H9 (cell line): Measurements from ENCODE around the gene MYOZ3. TPM values are rescaled to one million over a fixed set of nuclear protein-coding genes. Genes with fewer than 3 reads are reported as not detected.

Experiments used
- DNase-seq: peaks from one replicate; pipeline ENCODE4 v3.0.0-alpha.2; 2017
- H2AFZ ChIP-seq: one replicate; pipeline ENCODE4 v1.6.1; 2013; ENCODE audit warnings: mild to moderate bottlenecking, low read length, control low read depth, moderate library complexity
- H2AK5ac ChIP-seq: 2 replicates; pipeline ENCODE4 v1.6.1; 2013; ENCODE audit warnings: low read length, control low read depth, mixed read lengths; ENCODE audit not compliant: insufficient read length
- H2BK120ac ChIP-seq: one replicate; pipeline ENCODE4 v1.6.1; 2013; ENCODE audit warnings: low read depth, mild to moderate bottlenecking, low read length, control low read depth, inconsistent platforms; ENCODE audit not compliant: poor library complexity, severe bottlenecking
- H2BK12ac ChIP-seq: 2 replicates; pipeline ENCODE4 v1.6.1; 2013; ENCODE audit warnings: low read length, control low read depth, mixed read lengths, low read depth; ENCODE audit not compliant: insufficient read length
- H2BK15ac ChIP-seq: 2 replicates; pipeline ENCODE4 v1.6.1; 2013; ENCODE audit warnings: low read depth, low read length, control low read depth
- H2BK20ac ChIP-seq: one replicate; pipeline ENCODE4 v1.6.1; 2013; ENCODE audit warnings: low read depth, mild to moderate bottlenecking, low read length, control low read depth, inconsistent platforms; ENCODE audit not compliant: poor library complexity, severe bottlenecking
- H2BK5ac ChIP-seq: 2 replicates; pipeline ENCODE4 v1.6.1; 2013; ENCODE audit warnings: low read length, control low read depth, mixed read lengths; ENCODE audit not compliant: insufficient read length
- H3K14ac ChIP-seq: 2 replicates; pipeline ENCODE4 v1.6.1; 2013; ENCODE audit warnings: low read length, control low read depth; ENCODE audit not compliant: insufficient read depth
- H3K18ac ChIP-seq: 2 replicates; pipeline ENCODE4 v1.6.1; 2013; ENCODE audit warnings: low read depth, mild to moderate bottlenecking, mixed read lengths, low read length, control low read depth; ENCODE audit not compliant: insufficient read length
- H3K23ac ChIP-seq: 2 replicates; pipeline ENCODE4 v1.6.1; 2013; ENCODE audit warnings: low read length, control low read depth, mixed read lengths, low read depth; ENCODE audit not compliant: insufficient read length
- H3K23me2 ChIP-seq: 2 replicates; pipeline ENCODE4 v1.6.1; 2013; ENCODE audit warnings: low read depth, mild to moderate bottlenecking, mixed read lengths, low read length, control low read depth; ENCODE audit not compliant: insufficient read length, poor library complexity, severe bottlenecking
- H3K27ac ChIP-seq: 2 replicates; pipeline ENCODE4 v1.5.1; 2013; ENCODE audit warnings: low read length, control low read depth, mixed read lengths, low read depth; ENCODE audit not compliant: insufficient read length
- H3K27me3 ChIP-seq: 2 replicates; pipeline ENCODE4 v1.6.1; 2013; ENCODE audit warnings: low read length, control low read depth, inconsistent platforms; ENCODE audit not compliant: insufficient read depth
- H3K4ac ChIP-seq: 2 replicates; pipeline ENCODE4 v1.6.1; 2013; ENCODE audit warnings: low read depth, mild to moderate bottlenecking, control low read depth, inconsistent platforms, low read length, moderate library complexity
- H3K4me1 ChIP-seq: 2 replicates; pipeline ENCODE4 v1.6.1; 2013; ENCODE audit warnings: low read length, control low read depth, inconsistent platforms; ENCODE audit not compliant: insufficient read depth
- H3K4me2 ChIP-seq: 2 replicates; pipeline ENCODE4 v1.6.1; 2013; ENCODE audit warnings: low read length, control low read depth, mixed read lengths; ENCODE audit not compliant: insufficient read length, insufficient read depth
- H3K56ac ChIP-seq: 2 replicates; pipeline ENCODE4 v1.6.1; 2013; ENCODE audit warnings: low read depth, mild to moderate bottlenecking, mixed read lengths, low read length, control low read depth; ENCODE audit not compliant: insufficient read length
- H3K79me1 ChIP-seq: 2 replicates; pipeline ENCODE4 v1.6.1; 2013; ENCODE audit warnings: low read depth, mild to moderate bottlenecking, moderate library complexity, low read length, control low read depth, inconsistent platforms; ENCODE audit not compliant: insufficient read depth, poor library complexity, severe bottlenecking
- H3K79me2 ChIP-seq: 2 replicates; pipeline ENCODE4 v1.6.1; 2013; ENCODE audit warnings: low read length, control low read depth, inconsistent platforms; ENCODE audit not compliant: insufficient read depth
- H3K9ac ChIP-seq: 2 replicates; pipeline ENCODE4 v1.6.1; 2013; ENCODE audit warnings: low read length, control low read depth, mixed read lengths; ENCODE audit not compliant: insufficient read length; ENCODE audit errors: extremely low read depth
- H3K9me3 ChIP-seq: one replicate; pipeline ENCODE4 v1.6.1; 2013; ENCODE audit warnings: low read depth, low read length, inconsistent platforms; ENCODE audit not compliant: control insufficient read depth
- H3T11ph ChIP-seq: one replicate; pipeline ENCODE4 v1.6.1; 2013; ENCODE audit warnings: mild to moderate bottlenecking, low read length, control low read depth, inconsistent platforms
- H4K20me1 ChIP-seq: one replicate; pipeline ENCODE4 v1.6.1; 2013; ENCODE audit not compliant: control insufficient read depth, insufficient read length, insufficient read depth
- H4K5ac ChIP-seq: 2 replicates; pipeline ENCODE4 v1.6.1; 2013; ENCODE audit warnings: low read depth, mild to moderate bottlenecking, mixed read lengths, low read length, control low read depth; ENCODE audit not compliant: insufficient read length
- H4K8ac ChIP-seq: replicated peaks from 2 replicates; pipeline ENCODE4 v1.6.1; 2013; ENCODE audit warnings: low read length, control low read depth, mixed read lengths, low read depth; ENCODE audit not compliant: insufficient read length
- H4K91ac ChIP-seq: 2 replicates; pipeline ENCODE4 v1.6.1; 2013; ENCODE audit warnings: low read depth, mild to moderate bottlenecking, moderate library complexity, mixed read lengths, low read length, control low read depth; ENCODE audit not compliant: insufficient read length
- H3K27ac Mint-ChIP-seq, 3 experiments: 2 replicates in 2 of 3; 3 replicates in 1 of 3; pipeline ENCODE4 v1.8.0; 2020 to 2021; ENCODE audit warnings: mixed read lengths in 3 of 3, mild to moderate bottlenecking in 1 of 3, moderate library complexity in 1 of 3
- H3K27me3 Mint-ChIP-seq: 2 replicates; pipeline ENCODE4 v1.8.0; 2021; ENCODE audit warnings: low read depth, mild to moderate bottlenecking, moderate library complexity, mixed read lengths
- H3K36me3 Mint-ChIP-seq, 3 experiments: 2 replicates in 2 of 3; 3 replicates in 1 of 3; pipeline ENCODE4 v1.8.0; 2020 to 2021; ENCODE audit warnings: low read depth in 3 of 3, mixed read lengths in 3 of 3; ENCODE audit not compliant: insufficient read depth in 1 of 3
- H3K4me1 Mint-ChIP-seq, 2 experiments: 2 replicates each; pipeline ENCODE4 v1.8.0; 2020; ENCODE audit warnings: mixed read lengths in 2 of 2
- H3K4me3 Mint-ChIP-seq, 2 experiments: 2 replicates in 1 of 2; 3 replicates in 1 of 2; pipeline ENCODE4 v1.8.0; 2020 to 2021; ENCODE audit warnings: mild to moderate bottlenecking in 2 of 2, mixed read lengths in 2 of 2, moderate library complexity in 1 of 2
- H3K9me3 Mint-ChIP-seq, 2 experiments: 2 replicates in 1 of 2; 3 replicates in 1 of 2; pipeline ENCODE4 v1.8.0; 2020; ENCODE audit warnings: mild to moderate bottlenecking in 2 of 2, mixed read lengths in 2 of 2, moderate library complexity in 1 of 2
- WGBS: extraction: QIAGEN DNeasy Blood & Tissue Kit; methylation state at CpG from one replicate; pipeline ENCODE4 v1.1.7; 2013; ENCODE audit warnings: missing lambda C conversion rate, low lambda C conversion rate, mixed read lengths; ENCODE audit not compliant: insufficient read length; ENCODE audit errors: extremely low coverage; 5-methylcytosine and 5-hydroxymethylcytosine counted together
- total RNA-seq: library from RNA; stranded (reverse); gene quantifications from 2 replicates; pipeline ENCODE4 v1.2.1, GENCODE V29; 2021
- TF ChIP-seq, protein P1 (sequence below): fragments of 200-600 bp; sonication (generic); conservative IDR thresholded peaks from 3 replicates; pipeline ENCODE4 v1.8.0; 2021; ENCODE audit warnings: antibody characterized with exemption, mild to moderate bottlenecking

Gene MYOZ3
- total RNA-seq, 1 experiment from 2014 or later: 18.1 TPM

DNA sequence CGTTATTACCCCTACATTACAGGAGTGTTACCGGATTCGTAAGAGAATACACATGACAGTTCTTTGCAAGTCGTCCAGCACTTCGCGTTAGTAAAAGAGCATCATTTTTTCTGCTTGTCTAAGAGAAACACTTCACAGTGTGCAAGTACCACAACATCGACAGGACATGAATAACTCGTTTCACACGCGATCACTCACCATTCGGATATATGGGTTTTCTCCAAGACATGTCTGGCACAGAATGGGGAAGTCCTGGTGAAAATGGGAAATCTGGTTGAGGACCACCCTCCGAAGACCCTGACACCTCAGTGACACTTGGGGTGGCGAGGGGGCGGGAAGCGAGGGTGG, 39.2 kb downstream of the MYOZ3 start:
- WGBS: no CpG with 5 or more reads among the region's 15 CpGs
- peak overlapping the region; percentile 86 for H3K9ac ChIP-seq
- no peak for DNase-seq
- H3K23ac ChIP-seq: no peak overlapping the region
- peaks cover 15 to 41% (median 31%) of the 10 kb centered on the region in 3 experiments; a peak in 6 of 7 replicates for H3K36me3 Mint-ChIP-seq
- no peaks in the 10 kb centered on the region for H3K4me1 ChIP-seq
- H4K5ac ChIP-seq: no peak overlapping the region
- H2BK5ac ChIP-seq: no peak overlapping the region
- H2AK5ac ChIP-seq: no peak overlapping the region
- no peak overlapping the region for H3K56ac ChIP-seq
- H2BK12ac ChIP-seq: no peak overlapping the region
- no peak overlapping the region for H3K27ac ChIP-seq
- TF ChIP-seq, protein P1, sequence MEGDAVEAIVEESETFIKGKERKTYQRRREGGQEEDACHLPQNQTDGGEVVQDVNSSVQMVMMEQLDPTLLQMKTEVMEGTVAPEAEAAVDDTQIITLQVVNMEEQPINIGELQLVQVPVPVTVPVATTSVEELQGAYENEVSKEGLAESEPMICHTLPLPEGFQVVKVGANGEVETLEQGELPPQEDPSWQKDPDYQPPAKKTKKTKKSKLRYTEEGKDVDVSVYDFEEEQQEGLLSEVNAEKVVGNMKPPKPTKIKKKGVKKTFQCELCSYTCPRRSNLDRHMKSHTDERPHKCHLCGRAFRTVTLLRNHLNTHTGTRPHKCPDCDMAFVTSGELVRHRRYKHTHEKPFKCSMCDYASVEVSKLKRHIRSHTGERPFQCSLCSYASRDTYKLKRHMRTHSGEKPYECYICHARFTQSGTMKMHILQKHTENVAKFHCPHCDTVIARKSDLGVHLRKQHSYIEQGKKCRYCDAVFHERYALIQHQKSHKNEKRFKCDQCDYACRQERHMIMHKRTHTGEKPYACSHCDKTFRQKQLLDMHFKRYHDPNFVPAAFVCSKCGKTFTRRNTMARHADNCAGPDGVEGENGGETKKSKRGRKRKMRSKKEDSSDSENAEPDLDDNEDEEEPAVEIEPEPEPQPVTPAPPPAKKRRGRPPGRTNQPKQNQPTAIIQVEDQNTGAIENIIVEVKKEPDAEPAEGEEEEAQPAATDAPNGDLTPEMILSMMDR: no peak
- H3K4me3 Mint-ChIP-seq: no peak overlapping the region
- H3T11ph ChIP-seq: no peak overlapping the region
- no peaks in the 10 kb centered on the region for H4K20me1 ChIP-seq
- H4K91ac ChIP-seq: no peak overlapping the region
- no peaks in the 10 kb centered on the region for H3K9me3 Mint-ChIP-seq
- H2BK20ac ChIP-seq: no peak overlapping the region
- H3K4ac ChIP-seq: no peak overlapping the region
- H3K79me2 ChIP-seq: peaks cover 6% of the 10 kb centered on the region; the same call in 1 of the 2 replicates
- H2BK120ac ChIP-seq: no peak overlapping the region
- H3K18ac ChIP-seq: no peak overlapping the region
- no peak overlapping the region for H2AFZ ChIP-seq
- H3K79me1 ChIP-seq: no peaks in the 10 kb centered on the region
- H3K4me1 Mint-ChIP-seq: no peaks in the 10 kb centered on the region; a peak in 1 of 4 replicates
- no peak overlapping the region for H3K14ac ChIP-seq
- no peak overlapping the region for H2BK15ac ChIP-seq
- H3K27me3 Mint-ChIP-seq: no peaks in the 10 kb centered on the region
- no peaks in the 10 kb centered on the region for H3K27me3 ChIP-seq
- H3K23me2 ChIP-seq: peaks cover 7% of the 10 kb centered on the region
- H3K27ac Mint-ChIP-seq: no peak overlapping the region
- peak overlapping the region; percentile 97 for H3K4me2 ChIP-seq
- H3K9me3 ChIP-seq: no peaks in the 10 kb centered on the region
- H4K8ac ChIP-seq: no peak overlapping the region
